ENCODE measurements around the gene ZCCHC24.

- no peak for TF ChIP-seq SUZ12 (IDR thresholded peaks at IDR 0.05; ENCODE audit: extremely low read depth, insufficient read depth, insufficient read length)
- no peak for TF ChIP-seq YY1 (IDR thresholded peaks at IDR 0.05; ENCODE audit: insufficient read depth, insufficient read length)
Observed at GRCh38 chr10:79492256-79492655, 46.8 kb upstream of the ZCCHC24 start.

Measured in NT2/D1 (cell line).